ENCODE results near the gene TMEM141. TPM values are rescaled to one million over a fixed set of nuclear protein-coding genes. Genes with fewer than 3 reads are reported as not detected.

Gene TMEM141
- polyA plus RNA-seq, 1 donor (not counting 4 experiments of a cell fraction or from before 2014, with no cell fraction given), result 85.5 TPM

DNA sequence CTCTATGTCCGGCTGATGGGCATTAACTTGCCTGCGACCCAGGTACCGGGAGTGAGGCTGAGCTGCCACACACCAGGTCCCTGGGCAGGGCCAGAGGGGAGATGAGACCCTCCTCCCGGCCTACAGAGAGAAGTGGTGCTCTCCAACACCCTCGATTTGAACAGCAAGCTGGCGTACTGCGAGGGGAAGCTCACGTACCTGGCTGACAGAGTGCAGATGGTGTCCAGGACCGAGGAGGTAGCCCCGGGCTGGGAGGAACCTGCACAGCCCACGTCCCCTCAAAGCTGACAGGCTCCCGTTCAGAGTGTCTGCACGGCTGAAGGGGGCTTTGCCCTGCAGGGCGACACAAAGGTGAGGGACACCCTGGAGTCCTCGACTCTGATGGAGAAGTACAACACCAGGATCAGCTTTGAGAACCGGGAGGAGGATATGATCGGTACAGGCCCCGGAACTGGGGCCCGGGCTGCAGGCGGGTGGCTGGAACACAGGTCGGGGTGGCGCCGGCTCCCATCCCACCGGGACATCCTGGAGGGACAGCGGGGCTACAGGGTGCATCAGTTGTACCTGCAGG, 15.6 kb downstream of the TMEM141 start:
- peaks cover 0 to 10% of the 10 kb centered on the region in 2 experiments for H3K36me3 ChIP-seq (ENCODE audit: control insufficient read depth in 2 of 2, extremely low read depth in 1 of 2, insufficient read depth in 2 of 2, low read length in 2 of 2)
- H2AFZ ChIP-seq (ENCODE audit: control insufficient read depth, low read length), result peak overlapping the region; percentile 87
- no peaks in the 10 kb centered on the region for H3K27me3 ChIP-seq (ENCODE audit: control insufficient read depth, extremely low read depth, insufficient read depth, low read length)
- dilution Hi-C loops (cut with MboI; ENCODE audit: extremely low pct_ligation_motif_present, low sequenced_read_pairs), result loop anchor here (25.0 kb wide), 1 partner anchor 131 kb away; the partner anchor contains the start of genes C8G and FBXW5
- H3K27ac ChIP-seq (ENCODE audit: control insufficient read depth, insufficient read depth, low read length), result no peak overlapping the region
- no peaks in the 10 kb centered on the region for H4K20me1 ChIP-seq (ENCODE audit: control insufficient read depth, extremely low read depth, insufficient read depth, low read length)
- peak overlapping the region; percentile 84 for H3K4me2 ChIP-seq (ENCODE audit: control insufficient read depth, extremely low read depth, insufficient read depth, low read depth, low read length)
- no peak for FAIRE-seq
- peaks cover 15% of the 10 kb centered on the region for H3K4me1 ChIP-seq (ENCODE audit: control insufficient read depth, extremely low read depth, insufficient read depth, low read length)
- peak overlapping the region; percentile 82 for H3K9ac ChIP-seq (ENCODE audit: control insufficient read depth, extremely low read depth, insufficient read depth, low read length)
- peaks cover 34% of the 10 kb centered on the region for H3K79me2 ChIP-seq (ENCODE audit: control insufficient read depth, insufficient read depth, low read length)
- no peaks in the 10 kb centered on the region for H3K9me1 ChIP-seq (ENCODE audit: control insufficient read depth, extremely low read depth, insufficient read depth, low read length)
- TF ChIP-seq, protein P1, sequence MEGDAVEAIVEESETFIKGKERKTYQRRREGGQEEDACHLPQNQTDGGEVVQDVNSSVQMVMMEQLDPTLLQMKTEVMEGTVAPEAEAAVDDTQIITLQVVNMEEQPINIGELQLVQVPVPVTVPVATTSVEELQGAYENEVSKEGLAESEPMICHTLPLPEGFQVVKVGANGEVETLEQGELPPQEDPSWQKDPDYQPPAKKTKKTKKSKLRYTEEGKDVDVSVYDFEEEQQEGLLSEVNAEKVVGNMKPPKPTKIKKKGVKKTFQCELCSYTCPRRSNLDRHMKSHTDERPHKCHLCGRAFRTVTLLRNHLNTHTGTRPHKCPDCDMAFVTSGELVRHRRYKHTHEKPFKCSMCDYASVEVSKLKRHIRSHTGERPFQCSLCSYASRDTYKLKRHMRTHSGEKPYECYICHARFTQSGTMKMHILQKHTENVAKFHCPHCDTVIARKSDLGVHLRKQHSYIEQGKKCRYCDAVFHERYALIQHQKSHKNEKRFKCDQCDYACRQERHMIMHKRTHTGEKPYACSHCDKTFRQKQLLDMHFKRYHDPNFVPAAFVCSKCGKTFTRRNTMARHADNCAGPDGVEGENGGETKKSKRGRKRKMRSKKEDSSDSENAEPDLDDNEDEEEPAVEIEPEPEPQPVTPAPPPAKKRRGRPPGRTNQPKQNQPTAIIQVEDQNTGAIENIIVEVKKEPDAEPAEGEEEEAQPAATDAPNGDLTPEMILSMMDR (optimal IDR thresholded peaks at IDR 0.05 in 1 of 3, IDR thresholded peaks at IDR 0.05 in 1 of 3, conservative IDR thresholded peaks at IDR 0.05 in 1 of 3; ENCODE audit: extremely low read depth in 1 of 3, insufficient read depth in 2 of 3, low read length in 3 of 3), result no peak
- TF ChIP-seq EZH2 (IDR thresholded peaks at IDR 0.05; ENCODE audit: low read length), result no peak
- no peak for DNase-seq (ENCODE audit: low read depth, low spot score)
- H3K4me3 ChIP-seq (ENCODE audit: control insufficient read depth in 2 of 3, extremely low read depth in 1 of 3, insufficient read depth in 2 of 3, low read depth in 1 of 3, low read length in 3 of 3), result peak overlapping the region; percentile 61 to 75 (median 74)
- no peaks in the 10 kb centered on the region for H3K9me3 ChIP-seq (ENCODE audit: control insufficient read depth, low read depth, low read length)

DNA sequence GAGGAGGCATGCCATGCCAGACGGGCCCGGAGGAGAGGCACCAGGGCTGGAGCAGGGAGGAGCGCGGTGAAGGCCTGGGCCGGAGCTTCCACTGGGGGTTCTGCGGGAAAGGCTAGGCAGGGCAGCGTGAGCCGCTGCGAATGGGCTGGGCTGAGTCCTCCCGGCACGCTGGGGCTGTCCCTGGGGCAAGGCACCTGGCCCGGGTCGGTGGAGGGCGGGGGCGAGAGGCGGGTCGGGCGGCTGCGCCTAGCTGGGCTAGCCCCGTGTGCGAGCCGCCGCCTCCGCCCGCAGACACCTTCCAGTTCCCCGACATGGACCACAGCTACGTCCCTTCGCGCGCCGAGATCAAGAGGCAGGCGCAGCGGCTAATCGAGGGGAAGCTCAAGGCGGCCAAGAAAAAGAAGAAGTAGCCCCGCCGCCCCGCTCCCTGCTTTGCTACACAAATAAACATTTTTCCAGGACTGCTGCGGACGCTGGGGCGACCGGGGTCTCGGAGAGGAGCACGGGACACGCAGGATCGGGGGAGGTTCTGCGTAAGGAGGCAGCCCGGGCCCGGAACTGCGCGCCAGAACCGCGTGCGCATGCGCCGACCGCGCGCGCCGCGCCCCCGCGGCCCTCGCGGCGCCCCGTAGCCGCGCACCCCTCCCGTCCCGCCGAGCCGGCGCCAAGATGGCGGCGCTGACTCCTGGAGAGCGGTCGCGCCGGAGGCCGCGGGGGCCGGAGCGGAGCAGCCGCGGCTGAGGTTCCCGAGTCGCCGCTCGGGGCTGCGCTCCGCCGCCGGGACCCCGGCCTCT, 16.3 kb downstream of the TMEM141 start, which contains the start of gene RABL6:
RABL6 (plus strand) TSS at position 668 of the 794 bp plus-strand sequence. CDS start 249 bp downstream, outside the sequence.
- dilution Hi-C loops (cut with MboI; ENCODE audit: extremely low pct_ligation_motif_present, low sequenced_read_pairs), result loop anchor here (25.0 kb wide), 1 partner anchor 130 kb away; the partner anchor contains the start of genes C8G and FBXW5

More for the DNA sequence above, 16.3 kb downstream of the TMEM141 start, which contains the start of gene RABL6:
- Histone ChIP-seq H3K9ac (ENCODE audit: control insufficient read depth, extremely low read depth, insufficient read depth, low read length) (peak within 1 kb of the TSS; percentile 82), H3K4me1 (ENCODE audit: control insufficient read depth, extremely low read depth, insufficient read depth, low read length) (peaks cover 15% of the 10 kb centered on the region), H3K9me1 (ENCODE audit: control insufficient read depth, extremely low read depth, insufficient read depth, low read length) (no peaks in the 10 kb centered on the region), H3K79me2 (ENCODE audit: control insufficient read depth, insufficient read depth, low read length) (peaks cover 38% of the 10 kb centered on the region), H3K4me3 (ENCODE audit: control insufficient read depth in 2 of 3, extremely low read depth in 1 of 3, insufficient read depth in 2 of 3, low read depth in 1 of 3, low read length in 3 of 3) (peak within 1 kb of the TSS; percentile 61 to 88 (median 74)), H2AFZ (ENCODE audit: control insufficient read depth, low read length) (peak within 1 kb of the TSS; percentile 87), H3K27me3 (ENCODE audit: control insufficient read depth, extremely low read depth, insufficient read depth, low read length) (no peaks in the 10 kb centered on the region), H3K36me3 (ENCODE audit: control insufficient read depth in 2 of 2, extremely low read depth in 1 of 2, insufficient read depth in 2 of 2, low read length in 2 of 2) (peaks cover 1 to 11% of the 10 kb centered on the region in 2 experiments), H4K20me1 (ENCODE audit: control insufficient read depth, extremely low read depth, insufficient read depth, low read length) (no peaks in the 10 kb centered on the region), H3K4me2 (ENCODE audit: control insufficient read depth, extremely low read depth, insufficient read depth, low read depth, low read length) (peak within 1 kb of the TSS; percentile 84), H3K27ac (ENCODE audit: control insufficient read depth, insufficient read depth, low read length) (peak within 1 kb of the TSS; percentile 61), H3K9me3 (ENCODE audit: control insufficient read depth, low read depth, low read length) (no peaks in the 10 kb centered on the region)
- DNase-seq (ENCODE audit: low read depth, low spot score) (no peak), FAIRE-seq (no peak)
- TF ChIP-seq EZH2 (IDR thresholded peaks at IDR 0.05; ENCODE audit: low read length), result no peak
- TF ChIP-seq, protein P1 (optimal IDR thresholded peaks at IDR 0.05 in 1 of 3, IDR thresholded peaks at IDR 0.05 in 1 of 3, conservative IDR thresholded peaks at IDR 0.05 in 1 of 3; ENCODE audit: extremely low read depth in 1 of 3, insufficient read depth in 2 of 3, low read length in 3 of 3), result no peak
